ENCODE measurements around the gene GFRA3.

- TF ChIP-seq CTCF (IDR thresholded peaks at IDR 0.05; ENCODE audit: insufficient read depth, low read length) (no peak), REST (IDR thresholded peaks at IDR 0.05; ENCODE audit: insufficient replicate concordance, low read depth) (no peak), POLR2AphosphoS5 (IDR thresholded peaks at IDR 0.05; ENCODE audit: low read depth) (no peak), GABPA (IDR thresholded peaks at IDR 0.05; ENCODE audit: low read depth) (no peak), SPI1 (IDR thresholded peaks at IDR 0.05; ENCODE audit: borderline replicate concordance, low read depth) (no peak)
Observed at GRCh38 chr5:138315751-138316278, 41.4 kb upstream of the GFRA3 start.
